ENCODE results near the gene RHOJ.
A peak's percentile ranks its signal among the peaks of the same experiment; 100 is the strongest.

Gene RHOJ

GRCh38 chr14:63205866-63206265, 1.6 kb downstream of the RHOJ start:
- DNase-seq = peak; percentile 42

- peak; percentile 32 for DNase-seq
Measured at GRCh38 chr14:63209160-63209559, 4.9 kb downstream of the RHOJ start.

DNA sequence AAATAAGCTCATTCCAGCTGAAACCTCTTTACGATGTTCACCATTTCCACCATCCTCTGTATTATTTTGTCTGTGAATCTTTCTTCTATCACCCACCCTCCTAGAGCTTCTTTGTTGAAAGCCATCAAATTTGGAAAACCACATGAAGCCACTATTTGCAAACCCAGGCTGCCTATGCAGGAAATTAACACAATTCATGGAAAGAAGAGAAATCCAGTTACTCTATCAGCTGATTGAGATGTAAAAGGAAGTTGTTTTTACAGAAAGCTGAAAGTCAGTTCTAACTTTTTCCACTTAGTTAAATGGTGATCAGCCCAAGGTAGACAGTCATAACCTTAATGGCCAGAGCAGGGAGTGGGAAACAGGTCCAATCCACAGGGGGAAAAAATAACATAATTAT, 6.6 kb downstream of the RHOJ start:
- DNase-seq = no peak

DNA sequence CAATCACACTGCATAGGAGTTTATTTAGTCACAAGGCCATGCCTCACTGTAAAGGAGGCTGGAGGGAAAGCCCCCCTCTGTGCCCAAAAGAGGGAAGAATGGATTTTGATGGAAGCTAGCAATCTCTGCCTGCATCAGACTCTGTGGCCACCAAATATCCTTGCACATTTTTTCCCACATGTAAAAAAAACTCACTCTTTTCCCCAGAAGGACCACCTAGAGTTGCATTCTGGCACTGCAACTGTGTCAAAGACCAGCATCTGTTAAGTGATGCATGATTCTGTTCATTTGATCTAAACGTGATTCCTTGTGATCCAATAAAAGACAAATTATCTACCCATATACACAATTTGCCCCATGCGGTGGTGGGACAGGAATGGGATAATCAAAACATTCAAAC, 8.0 kb downstream of the RHOJ start:
- DNase-seq = no peak

GRCh38 chr14:63212776-63213500, 8.7 kb downstream of the RHOJ start:
- no peak for DNase-seq

DNA sequence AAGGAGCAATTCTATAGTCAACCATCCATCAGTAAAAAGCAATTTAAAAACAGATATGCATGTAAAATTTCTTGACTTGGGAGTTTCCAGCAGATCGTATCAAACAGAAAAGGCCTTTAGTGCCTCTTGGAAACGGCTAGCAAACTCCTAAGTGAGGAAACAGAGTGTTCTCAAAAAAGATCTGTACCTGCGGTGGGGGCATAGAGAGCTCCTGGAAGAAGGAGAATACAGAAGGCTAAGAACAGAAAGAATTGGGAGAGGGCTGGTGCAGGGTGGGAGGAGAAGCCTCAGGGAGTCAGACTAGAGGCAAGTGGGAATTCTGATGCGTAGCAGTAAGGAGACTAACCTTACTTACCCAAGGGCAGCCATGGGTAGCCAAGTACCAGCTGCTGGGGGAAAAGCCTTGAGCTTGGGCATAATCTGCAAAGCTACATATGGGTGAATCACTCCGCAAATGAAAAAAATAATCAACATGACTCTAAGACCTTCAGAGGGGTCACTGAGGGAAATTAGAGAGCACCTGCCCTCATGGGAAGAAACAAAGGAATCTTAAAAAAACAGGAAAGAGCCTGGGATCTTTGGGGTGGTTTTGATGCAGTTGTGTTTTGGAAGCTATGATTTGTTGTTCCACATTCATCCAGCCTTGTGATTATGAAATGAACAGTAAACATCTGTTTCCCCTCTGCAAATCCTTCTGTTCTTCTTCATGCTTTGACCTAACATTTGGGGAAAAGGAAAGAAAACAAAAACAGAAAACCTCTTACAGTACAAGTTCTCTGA, 10.4 kb downstream of the RHOJ start:
- DNase-seq = no peak

GRCh38 chr14:63220526-63220925, 16.3 kb downstream of the RHOJ start:
- DNase-seq = no peak

GRCh38 chr14:63223596-63223995, 19.4 kb downstream of the RHOJ start:
- no peak for DNase-seq

GRCh38 chr14:63224196-63224595, 20.0 kb downstream of the RHOJ start:
- peak; percentile 58 for DNase-seq

DNA sequence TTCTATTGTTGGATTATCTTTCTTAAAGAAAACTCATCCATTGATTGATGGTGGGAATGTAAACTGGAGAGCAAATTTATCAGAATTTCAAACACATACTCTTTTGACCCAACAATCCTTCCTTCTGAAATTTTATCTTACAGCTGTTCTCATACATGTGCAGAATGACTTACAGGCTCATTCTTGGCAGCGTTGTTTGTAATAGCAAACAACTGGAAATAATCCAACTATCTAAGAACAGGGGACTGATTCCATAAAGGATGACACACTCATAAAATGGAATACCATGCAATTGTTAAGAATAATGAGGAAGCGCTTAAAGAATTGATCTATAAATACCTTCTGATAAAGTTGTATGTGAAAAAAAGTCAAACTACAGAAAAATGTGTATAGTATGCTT, 24.0 kb downstream of the RHOJ start:
- DNase-seq = no peak

DNA sequence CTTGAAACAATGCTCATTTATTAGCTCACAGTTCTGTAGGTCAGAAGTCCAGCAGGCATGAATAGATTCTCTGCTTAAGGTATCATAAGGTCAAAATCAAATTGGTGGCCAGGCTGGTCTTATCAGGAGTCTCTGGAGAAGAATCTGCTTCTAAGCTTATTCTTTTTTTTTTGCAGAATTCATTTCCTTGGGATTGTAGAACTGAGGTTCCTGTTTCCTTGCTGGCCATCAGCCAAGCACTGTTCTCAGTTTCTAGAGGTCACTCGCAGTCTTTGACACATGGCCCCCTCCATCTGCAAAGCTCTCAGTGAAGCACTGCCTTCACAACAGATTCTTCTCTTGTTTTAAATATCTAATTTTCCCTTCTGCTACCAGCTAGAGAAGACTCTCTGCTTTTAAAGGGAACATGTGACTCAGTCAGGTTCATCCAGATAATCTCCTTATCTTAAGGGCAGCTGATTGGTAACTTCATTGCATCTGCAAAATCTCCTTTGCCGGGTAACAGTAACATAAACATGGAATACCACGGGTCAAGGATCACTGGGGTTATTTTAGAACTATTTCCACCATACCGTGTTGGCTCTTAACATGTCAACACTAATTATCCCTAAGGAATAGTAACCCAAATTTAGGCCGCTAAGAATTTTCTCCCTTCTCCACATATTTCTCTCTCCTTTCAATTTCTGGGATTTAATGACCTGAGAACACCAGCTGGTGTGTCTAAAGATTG, 25.3 kb downstream of the RHOJ start:
- DNase-seq = no peak

DNA sequence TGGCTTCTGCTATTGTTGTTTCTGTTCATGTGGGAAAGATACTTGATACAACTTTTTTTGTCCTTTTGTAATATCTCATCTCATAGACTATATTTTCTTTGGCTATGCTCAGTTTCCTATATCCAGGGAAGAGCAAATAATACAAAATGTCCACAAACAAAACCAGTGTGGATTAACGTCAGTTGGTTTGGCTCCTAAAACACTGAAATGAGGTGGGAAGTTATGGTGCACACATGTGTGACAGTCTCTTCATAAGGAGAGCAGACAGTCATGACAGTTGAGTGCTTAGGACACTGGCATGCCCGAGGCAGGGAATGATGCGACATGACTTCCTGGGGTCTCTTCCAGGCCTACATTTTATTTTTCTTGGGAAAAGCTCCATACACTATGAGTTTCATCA, 27.5 kb downstream of the RHOJ start:
- DNase-seq = peak; percentile 18

GRCh38 chr14:63237791-63238190, 33.5 kb downstream of the RHOJ start:
- no peak for DNase-seq

- DNase-seq = no peak
Measured at GRCh38 chr14:63240221-63240620, 36.0 kb downstream of the RHOJ start.

GRCh38 chr14:63241096-63241495, 36.9 kb downstream of the RHOJ start:
- DNase-seq = no peak

DNA sequence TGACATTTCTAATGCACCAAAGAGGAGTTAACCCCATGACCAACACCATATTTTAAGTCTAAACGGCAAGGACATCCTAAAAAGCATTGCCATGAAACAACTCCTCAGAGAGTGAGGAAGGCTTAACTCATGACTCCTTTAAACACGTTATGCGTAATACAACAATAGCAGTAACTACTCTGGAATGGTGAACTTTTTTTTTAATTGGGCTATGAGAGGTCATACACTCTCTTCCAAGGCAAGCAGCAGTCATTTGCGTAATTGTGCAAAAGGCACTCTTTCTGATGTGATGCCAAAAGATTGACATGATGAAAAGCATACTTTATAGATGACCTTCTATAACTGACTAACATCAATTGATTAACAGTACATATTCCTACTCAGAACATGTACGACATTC, 39.4 kb downstream of the RHOJ start:
- no peak for DNase-seq

DNA sequence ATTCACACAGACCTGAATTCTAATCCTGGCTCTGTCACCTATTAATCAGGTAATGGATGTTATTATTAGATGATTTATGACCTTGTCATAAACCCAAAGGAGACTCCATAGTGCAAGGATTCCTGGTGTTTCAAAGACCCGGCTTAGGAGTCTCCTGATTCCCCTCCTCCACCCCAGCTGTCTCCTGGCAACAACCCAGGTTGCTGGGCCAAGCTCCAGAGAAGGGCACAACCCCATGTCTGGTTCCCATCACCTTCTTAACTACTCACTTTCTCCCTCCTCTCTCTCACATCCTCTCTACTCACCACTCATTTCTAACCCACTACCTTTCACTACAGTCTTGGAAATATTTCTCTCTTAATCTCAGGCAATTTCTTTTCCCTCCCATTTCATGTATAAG, 41.6 kb downstream of the RHOJ start:
- DNase-seq = no peak

DNA sequence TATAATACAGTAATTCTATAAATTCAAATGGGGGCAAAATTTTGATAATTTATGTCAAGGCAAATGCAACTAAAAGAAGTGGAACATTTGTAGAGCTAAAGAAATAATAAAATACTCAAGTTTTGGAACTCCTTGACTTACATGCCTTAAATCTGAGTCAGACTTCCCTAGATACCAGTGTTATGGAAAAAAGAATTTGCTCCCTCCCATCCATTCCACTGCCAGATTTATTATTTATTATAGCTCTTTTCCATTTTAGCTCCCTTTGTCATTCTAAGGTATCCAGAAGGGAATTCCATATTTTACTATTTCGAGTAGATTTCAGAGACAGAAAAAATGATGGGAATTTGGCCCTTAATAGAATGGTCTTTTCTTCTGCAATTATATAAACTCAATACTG, 44.0 kb downstream of the RHOJ start:
- peak; percentile 91 for DNase-seq

DNA sequence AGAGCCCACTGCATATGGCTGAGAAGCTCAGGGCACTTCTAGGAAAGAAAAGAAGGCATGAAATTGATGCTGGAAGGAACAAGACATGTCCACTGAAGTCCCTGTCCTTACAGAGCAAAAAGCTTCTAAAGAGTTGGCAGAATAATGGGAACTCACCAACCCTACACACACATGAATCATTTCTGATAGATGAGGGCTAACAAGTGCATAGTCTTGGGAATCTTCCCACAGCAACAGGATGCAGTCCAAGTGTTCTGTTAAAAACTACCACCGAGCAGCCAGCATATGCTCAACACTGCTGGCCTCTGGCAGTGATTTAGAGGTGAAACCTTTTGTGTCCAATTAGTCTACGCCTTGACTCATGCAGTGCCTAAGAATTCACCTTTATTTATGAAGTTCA, 44.8 kb downstream of the RHOJ start:
- peak; percentile 52 for DNase-seq

DNA sequence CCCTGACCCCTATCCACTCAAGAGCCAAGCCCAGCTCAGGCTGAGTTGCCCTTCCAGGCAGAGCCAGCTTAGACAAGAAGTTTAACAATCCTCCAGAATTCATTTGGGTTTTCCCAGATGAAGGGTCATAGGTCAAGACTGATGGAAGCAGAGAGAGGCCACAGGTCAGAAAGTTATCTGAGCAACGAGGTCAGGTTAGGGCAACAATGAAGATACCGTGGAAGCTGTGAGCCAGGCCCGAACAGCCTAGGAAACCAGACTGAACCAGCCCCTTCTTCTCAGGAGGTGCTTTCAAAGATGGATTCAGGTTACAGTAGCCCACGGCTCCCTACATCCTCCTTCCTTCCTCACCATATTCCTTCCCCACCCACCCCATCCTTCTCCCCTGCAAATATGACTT, 53.1 kb downstream of the RHOJ start:
- no peak for DNase-seq

- no peak for DNase-seq
Measured at GRCh38 chr14:63262446-63262845, 58.2 kb downstream of the RHOJ start.

GRCh38 chr14:63266106-63266505, 61.9 kb downstream of the RHOJ start:
- DNase-seq = no peak

- peak; percentile 28 for DNase-seq
Measured at GRCh38 chr14:63267171-63267570, 62.9 kb downstream of the RHOJ start.

- DNase-seq = no peak
Measured at GRCh38 chr14:63268771-63269170, 64.5 kb downstream of the RHOJ start.

Data from fibroblast of skin of back (primary cell).